GM12891 (cell line): ENCODE results near the gene PRUNE2.

Experiments used
- DNase-seq: peaks from one replicate; pipeline ENCODE4 v3.0.0; 2011; ENCODE audit warnings: low spot score; ENCODE audit not compliant: insufficient read length
- FAIRE-seq: peaks from 2 replicates; lab custom pipeline; 2011; peaks lifted over from hg19 to GRCh38; lab: Jason Lieb, UNC
- PAX5 ChIP-seq: IDR thresholded peaks from 2 replicates; pipeline ENCODE4 v1.6.1; 2011; ENCODE audit warnings: low read length, moderate library complexity, mild to moderate bottlenecking; ENCODE audit not compliant: insufficient read depth, severe bottlenecking
- POLR2A ChIP-seq: IDR thresholded peaks from 2 replicates; pipeline ENCODE4 v1.6.1; 2011; ENCODE audit warnings: low read depth, low read length, control low read depth
- POLR2AphosphoS5 ChIP-seq: IDR thresholded peaks from 2 replicates; pipeline ENCODE4 v1.6.1; 2011; ENCODE audit warnings: low read depth, low read length, control low read depth
- POU2F2 ChIP-seq: IDR thresholded peaks from 2 replicates; pipeline ENCODE4 v1.6.1; 2011; ENCODE audit warnings: low read depth, mild to moderate bottlenecking, control low read depth, low read length, moderate library complexity
- SPI1 ChIP-seq: IDR thresholded peaks from 2 replicates; pipeline ENCODE4 v1.6.1; 2011; ENCODE audit warnings: low read depth, low read length, control low read depth
- TAF1 ChIP-seq: IDR thresholded peaks from 2 replicates; pipeline ENCODE4 v1.6.1; 2011; ENCODE audit warnings: low read depth, low read length, control low read depth

PRUNE2 gene

DNA sequence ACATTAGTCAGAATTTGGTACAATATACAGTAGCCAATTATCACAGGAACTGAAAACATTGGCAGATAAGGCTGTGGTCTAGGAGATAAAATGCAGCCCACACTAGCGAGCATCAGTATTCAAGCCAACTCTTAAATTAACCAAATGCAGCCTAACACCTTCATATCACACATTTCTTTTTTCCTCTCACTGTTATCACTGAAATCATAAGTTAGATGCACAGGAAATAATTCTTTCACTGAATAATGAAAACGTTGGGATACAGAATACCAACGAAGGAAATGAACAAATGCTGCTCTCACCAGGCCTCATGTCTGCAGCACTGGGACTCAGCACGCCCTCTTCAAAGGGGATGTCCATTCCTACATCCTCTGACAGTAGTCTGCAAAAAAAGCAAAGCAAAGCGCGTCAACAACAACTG lies 250.8 kb downstream of the PRUNE2 start:
- peak; percentile 57 for FAIRE-seq
- TF ChIP-seq POLR2A (no peak), PAX5 (no peak), TAF1 (no peak), POLR2AphosphoS5 (no peak), POU2F2 (no peak), SPI1 (no peak)
- no peak for DNase-seq

DNA sequence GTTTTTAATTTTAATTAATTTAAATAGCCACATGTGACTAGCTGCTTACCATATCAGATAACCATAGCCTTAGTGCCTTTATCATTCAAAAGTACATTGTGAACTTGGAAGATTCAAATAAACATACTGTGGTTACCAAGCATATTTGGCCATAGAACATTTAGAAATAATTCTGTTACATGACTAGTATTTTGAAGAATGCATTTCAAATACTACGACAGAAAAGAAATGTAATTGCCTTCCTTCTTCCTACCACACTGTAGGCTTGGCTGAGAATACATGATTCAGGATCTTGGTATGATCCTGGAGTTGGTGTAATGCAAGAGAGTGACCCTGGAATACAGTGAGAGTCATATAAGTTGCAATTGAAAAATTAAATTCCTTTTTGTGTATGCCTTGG lies 251.3 kb downstream of the PRUNE2 start:
- no peak for FAIRE-seq

DNA sequence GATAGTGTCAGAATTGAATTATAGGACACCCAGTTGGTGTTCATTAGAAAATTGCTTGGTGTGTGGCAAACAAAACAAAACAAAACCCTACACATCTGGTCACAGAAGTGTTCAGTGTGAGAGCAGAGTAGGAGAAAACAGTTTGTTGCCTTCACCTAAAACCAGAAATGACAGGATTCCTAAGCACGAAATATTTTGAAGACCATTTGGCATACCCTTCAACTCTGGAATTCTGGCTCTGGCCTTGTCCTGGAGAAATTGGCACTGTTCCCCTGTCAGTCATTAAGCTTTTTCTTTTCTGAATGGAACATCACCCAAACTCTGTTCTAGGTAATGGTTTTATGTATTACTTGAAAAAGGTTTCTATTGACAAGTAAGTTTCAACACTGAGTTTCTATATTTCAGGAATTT lies 251.9 kb downstream of the PRUNE2 start:
- DNase-seq (no peak), FAIRE-seq (peak; percentile 69)
- TF ChIP-seq PAX5 (no peak), TAF1 (no peak), SPI1 (no peak)

More for the DNA sequence above, 251.3 kb downstream of the PRUNE2 start:
- DNase-seq: no peak
- no peak for TF ChIP-seq POU2F2

DNA sequence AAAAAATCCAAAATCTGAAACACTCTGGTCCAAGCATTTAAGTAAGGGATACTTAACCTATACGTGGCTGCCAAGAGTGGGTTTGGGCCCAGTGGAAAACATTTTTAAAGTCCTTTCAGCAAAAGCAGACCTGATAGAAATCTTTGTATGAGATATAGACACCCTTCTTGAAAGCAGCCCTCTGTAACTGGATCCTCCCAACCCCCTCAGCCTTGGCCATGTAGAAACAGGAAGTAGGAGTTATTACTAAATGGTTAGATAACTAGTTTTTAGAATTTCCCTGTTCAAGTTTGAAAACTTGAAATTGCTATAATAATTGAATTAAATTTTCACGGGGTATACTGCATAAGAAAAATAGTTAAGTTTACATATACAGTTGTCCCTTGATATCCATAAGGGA lies 253.0 kb downstream of the PRUNE2 start:
- TF ChIP-seq PAX5 (no peak), SPI1 (peak; percentile 76), POLR2AphosphoS5 (no peak)
- DNase-seq: no peak
- peak; percentile 48 for FAIRE-seq

DNA sequence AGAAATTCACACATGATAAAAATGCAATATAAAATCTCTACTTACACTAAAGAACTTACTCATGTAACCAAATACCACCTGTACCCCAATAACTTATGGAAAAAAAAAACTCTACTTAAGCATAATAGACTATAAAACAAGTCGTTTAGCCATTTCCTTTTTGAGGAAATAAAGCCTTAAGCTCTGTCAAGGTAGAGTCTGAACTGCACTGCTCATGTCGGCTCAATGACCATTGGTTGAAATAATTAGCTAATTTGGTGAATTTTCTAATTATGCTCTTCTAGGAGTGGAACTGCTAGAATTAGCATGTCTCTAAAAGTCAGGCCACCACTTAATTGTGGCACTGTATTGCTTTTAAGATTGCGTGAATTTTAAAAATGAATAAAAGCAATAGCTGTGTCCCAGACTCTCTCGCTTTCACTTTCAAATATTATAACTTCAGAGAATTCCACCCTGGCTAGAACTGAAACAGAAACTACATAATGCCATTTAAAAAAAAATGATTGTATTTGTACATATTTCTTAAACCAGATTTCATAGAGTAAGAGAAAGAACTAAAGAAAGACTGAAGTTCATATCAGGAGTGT lies 254.7 kb downstream of the PRUNE2 start:
- TF ChIP-seq TAF1 (no peak), POLR2AphosphoS5 (no peak), POLR2A (no peak), SPI1 (no peak), PAX5 (no peak), POU2F2 (no peak)
- no peak for FAIRE-seq

DNA sequence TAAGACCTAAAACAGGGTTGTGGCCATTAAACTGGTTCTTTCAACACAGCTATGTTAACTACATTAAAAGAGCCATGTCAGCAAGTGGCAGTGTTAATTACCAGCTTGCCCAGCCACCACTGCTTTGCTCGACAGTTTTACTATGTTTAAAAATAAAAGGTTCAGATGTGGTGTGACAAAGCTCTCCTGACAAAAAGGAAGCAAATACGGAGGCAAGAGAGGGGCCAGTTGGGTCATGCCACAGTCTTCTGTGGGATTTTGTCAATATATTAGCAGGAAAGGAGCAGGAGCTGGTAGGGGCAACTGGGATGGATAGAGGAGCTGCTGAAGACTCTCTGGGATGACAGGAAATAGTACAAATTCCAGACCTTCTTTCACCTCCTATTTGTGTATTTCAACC lies 255.2 kb downstream of the PRUNE2 start:
- DNase-seq (no peak), FAIRE-seq (peak; percentile 73)
- TF ChIP-seq POLR2A (no peak), TAF1 (no peak), POLR2AphosphoS5 (no peak), SPI1 (no peak), POU2F2 (no peak), PAX5 (no peak)

More for the DNA sequence above, 254.7 kb downstream of the PRUNE2 start:
- DNase-seq: no peak

DNA sequence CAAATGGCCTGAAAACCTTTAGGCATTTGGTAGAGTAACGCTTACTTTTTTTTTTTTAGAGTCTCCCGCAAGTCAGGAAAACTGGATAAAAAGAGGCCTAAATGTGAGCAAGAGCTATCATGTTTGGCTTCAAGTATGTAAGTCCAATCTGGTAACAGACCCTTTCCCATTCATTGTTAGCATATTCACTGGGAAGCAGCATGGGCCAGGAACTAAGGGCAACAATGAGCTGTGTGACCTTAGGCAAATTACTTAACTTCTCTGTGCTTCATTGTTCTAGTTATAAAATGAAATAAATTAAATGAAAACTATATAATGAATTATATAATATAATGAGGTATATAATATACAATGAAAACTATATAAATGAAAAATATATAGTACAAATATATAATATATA lies 256.0 kb downstream of the PRUNE2 start:
- TF ChIP-seq PAX5: no peak
- TF ChIP-seq POU2F2: no peak
- TF ChIP-seq POLR2AphosphoS5: no peak
- TF ChIP-seq POLR2A: no peak
- no peak for TF ChIP-seq TAF1
- no peak for TF ChIP-seq SPI1
- FAIRE-seq: no peak
- no peak for DNase-seq

DNA sequence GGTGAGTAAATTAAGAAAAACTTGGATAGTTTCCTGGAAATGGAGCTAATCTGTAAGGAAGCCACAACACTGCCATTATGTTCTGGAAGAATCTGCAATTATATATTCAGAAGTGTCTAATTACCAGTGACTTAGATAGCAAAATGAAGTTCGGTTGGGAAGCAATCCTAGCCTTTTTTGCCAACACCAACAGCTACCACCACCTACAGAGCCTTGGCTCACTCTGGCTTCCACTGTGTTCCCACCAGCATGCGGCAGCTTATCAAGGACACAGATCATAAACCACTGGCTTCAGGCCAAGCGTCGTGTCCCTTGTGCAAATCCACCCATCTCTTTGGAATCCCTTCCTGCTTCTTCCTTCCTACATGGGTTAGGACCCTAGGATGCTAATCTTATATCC lies 259.7 kb downstream of the PRUNE2 start:
- DNase-seq (no peak), FAIRE-seq (no peak)
- TF ChIP-seq SPI1 (no peak), POLR2A (no peak), POU2F2 (no peak), TAF1 (no peak), PAX5 (no peak), POLR2AphosphoS5 (no peak)

DNA sequence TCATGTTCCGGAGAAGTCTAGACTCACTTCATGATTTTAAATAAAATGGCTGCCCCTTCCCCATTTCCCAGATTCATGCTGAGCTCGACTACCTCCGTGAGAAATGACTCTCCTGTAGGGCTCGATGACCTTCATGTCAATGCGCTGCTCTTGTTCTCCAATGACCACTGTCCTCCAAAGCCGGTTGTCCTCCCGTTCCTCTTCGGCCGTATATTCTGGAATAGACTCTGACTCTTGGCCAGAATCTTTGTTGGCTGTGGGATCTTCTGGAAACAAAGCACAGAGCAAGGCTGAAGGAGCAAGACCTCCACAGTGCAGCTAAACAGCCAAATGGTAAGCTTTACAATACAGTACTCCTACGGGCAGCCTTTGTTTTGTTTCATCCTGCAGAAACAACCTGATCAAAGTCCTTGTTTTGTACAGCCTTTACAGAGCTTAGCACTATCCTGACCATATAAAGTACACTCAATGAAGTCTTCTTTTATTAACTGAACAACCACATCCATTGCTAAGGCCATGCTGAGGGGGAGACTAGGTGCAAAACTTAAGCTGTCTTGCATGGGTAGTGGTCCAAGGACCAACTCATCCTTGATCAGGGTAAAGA lies 261.2 kb downstream of the PRUNE2 start:
- FAIRE-seq (peak; percentile 67), DNase-seq (no peak)
- TF ChIP-seq PAX5: no peak
- TF ChIP-seq POLR2A: no peak
- no peak for TF ChIP-seq TAF1
- no peak for TF ChIP-seq POU2F2
- TF ChIP-seq SPI1: no peak

DNA sequence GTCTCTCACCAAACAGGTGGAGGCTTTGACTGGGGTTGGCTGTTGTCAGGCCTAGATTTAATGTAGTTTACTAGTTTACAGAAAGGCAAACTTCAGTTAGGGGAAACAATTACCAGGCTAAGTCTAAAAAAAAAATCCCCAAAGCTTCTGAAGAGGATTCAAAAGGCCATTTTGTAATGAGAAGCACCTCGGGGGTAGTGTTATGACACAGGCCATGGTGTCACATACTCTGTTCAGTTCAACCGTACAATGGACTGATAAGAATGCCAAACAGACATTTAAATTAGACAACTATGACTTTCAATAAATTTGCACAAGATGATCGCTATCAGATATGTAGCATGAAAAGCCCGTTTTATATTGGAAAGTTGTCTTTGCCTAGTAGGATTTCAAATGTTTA lies 261.7 kb downstream of the PRUNE2 start:
- TF ChIP-seq TAF1: no peak
- no peak for TF ChIP-seq PAX5
- no peak for TF ChIP-seq POU2F2
- no peak for TF ChIP-seq POLR2A
- no peak for TF ChIP-seq SPI1
- no peak for TF ChIP-seq POLR2AphosphoS5
- DNase-seq (no peak), FAIRE-seq (no peak)

DNA sequence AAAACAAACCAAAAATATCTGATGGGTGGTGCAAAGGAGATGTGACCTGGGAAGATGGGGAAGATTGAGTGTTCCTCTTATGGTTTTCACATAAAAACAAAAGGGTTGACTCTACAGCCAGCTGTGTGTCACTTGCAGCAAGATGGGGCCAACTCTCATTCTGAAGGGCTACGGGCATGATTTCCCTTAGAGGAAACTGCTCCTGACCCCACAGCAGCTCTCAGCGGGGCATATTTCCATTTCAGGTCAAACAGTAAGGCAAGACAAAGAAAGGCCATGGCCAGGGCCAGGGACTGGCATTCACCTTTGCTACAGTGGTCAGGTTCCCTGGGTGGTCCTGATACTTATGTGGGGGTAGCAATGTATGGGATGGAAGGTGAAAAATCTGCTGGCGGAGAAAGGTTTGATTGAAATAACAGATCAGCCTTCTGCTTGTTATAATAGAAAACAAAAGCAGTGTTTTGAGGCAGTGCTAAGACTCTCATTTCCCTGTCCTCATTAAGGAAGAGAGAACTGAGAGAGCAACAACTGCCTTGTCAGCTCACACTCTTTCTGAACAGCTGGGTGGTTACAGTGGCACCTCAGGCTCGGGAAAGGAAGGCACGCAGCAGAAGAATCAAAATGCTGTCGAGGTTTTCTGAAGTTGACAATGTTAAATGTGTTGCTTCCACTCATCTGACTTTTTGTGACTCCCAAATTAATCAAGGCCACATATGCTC lies 262.4 kb downstream of the PRUNE2 start:
- TF ChIP-seq SPI1 (peak; percentile 84), TAF1 (peak; percentile 54; the same call in 1 of the 2 replicates), POLR2A (peak; percentile 49; the same call in 1 of the 2 replicates), POLR2AphosphoS5 (no peak)
- peak; percentile 96 for FAIRE-seq
- no peak for DNase-seq
